GM21367 (cell line): ENCODE measurements around the gene MAGEC1.
"Not testable (repeated sequence)": the region's sequence is repeated elsewhere in the genome, so short reads cannot be mapped to it uniquely, and the experiment has no call there.

Source experiments
- ATAC-seq: cut with Tn5 transposase; IDR thresholded peaks from one replicate; pipeline ENCODE4 v1.9.1; 2021; ENCODE audit not compliant: unreplicated experiment

Gene MAGEC1, protein sequence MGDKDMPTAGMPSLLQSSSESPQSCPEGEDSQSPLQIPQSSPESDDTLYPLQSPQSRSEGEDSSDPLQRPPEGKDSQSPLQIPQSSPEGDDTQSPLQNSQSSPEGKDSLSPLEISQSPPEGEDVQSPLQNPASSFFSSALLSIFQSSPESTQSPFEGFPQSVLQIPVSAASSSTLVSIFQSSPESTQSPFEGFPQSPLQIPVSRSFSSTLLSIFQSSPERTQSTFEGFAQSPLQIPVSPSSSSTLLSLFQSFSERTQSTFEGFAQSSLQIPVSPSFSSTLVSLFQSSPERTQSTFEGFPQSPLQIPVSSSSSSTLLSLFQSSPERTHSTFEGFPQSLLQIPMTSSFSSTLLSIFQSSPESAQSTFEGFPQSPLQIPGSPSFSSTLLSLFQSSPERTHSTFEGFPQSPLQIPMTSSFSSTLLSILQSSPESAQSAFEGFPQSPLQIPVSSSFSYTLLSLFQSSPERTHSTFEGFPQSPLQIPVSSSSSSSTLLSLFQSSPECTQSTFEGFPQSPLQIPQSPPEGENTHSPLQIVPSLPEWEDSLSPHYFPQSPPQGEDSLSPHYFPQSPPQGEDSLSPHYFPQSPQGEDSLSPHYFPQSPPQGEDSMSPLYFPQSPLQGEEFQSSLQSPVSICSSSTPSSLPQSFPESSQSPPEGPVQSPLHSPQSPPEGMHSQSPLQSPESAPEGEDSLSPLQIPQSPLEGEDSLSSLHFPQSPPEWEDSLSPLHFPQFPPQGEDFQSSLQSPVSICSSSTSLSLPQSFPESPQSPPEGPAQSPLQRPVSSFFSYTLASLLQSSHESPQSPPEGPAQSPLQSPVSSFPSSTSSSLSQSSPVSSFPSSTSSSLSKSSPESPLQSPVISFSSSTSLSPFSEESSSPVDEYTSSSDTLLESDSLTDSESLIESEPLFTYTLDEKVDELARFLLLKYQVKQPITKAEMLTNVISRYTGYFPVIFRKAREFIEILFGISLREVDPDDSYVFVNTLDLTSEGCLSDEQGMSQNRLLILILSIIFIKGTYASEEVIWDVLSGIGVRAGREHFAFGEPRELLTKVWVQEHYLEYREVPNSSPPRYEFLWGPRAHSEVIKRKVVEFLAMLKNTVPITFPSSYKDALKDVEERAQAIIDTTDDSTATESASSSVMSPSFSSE

DNA sequence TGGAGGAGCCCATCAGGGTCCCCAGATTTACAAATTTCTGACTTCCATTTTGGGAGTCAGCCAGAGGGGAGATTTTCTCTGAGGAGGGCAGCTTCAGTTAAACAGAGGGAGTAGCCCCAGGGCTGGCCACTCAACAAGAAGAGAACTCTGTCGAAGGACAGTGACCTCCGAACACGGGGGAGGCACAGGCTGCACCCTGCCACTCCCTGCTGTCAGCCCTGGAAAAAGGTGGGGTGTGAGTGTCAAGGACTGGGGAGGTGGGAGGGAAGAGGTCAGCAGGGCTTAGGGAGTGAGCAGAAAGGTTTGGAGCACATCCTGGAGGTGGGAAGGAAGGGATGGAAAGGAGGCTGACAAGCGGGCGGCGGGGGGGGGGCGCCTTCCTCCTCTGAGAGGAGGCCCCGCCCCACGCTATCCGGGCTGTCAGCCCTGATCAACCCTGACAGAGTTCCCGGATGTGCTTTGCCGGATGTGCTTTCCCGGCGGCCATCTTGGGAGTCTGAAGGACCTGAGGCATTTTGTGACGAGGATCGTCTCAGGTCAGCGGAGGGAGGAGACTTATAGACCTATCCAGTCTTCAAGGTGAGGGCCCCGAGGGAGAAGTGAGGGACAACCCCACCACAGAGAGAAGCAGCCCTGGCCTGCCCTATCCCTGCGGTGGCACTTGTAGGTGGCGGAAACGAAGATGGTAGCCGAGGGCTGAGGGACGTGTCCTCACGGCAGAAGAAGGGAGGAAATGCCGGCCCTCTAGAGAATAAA lies at the start of gene MAGEC1:
MAGEC1 (plus strand) TSS at position 495 of the 756 bp plus-strand sequence. CDS start 1,179 bp downstream, outside the sequence.
- ATAC-seq: no peak

DNA sequence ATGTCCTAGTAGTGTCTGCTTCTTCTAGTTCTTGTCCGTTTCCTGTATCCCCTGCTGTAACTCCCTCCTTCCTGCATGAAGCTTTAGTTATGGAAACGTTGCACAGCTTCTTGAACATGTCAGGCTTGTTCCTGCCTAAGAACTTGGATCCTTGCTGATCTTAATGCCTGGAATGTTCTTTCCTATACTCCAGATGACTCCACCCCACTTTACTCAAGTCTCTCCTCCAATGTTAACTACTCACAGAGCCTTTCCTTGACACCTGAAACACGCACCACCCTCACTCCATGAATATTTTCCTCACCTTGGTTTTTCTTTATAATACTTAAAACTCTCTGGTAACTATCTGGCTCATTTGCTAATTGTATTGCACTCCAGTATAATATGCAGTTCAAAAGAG lies 46.2 kb upstream of the MAGEC1 start:
- no peak for ATAC-seq

DNA sequence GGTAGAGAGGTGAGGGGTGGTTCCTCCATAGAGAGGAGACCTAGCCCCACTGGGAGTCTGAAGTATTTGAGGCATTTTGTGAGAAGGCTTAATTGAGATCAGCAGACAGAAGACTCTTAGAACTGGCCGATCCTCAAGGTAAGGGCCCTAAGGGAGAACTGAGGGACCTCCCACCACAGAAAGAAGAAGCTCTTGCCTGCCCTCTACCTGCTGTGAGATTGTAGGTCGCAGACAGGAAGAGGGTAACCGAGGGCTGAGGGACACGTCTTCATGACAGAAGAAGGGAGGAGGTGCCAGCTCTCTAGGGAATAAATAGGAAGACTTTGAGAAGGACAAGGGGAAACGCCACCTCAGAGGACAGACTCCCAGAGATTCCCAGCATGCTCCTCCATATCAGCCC lies 24.1 kb upstream of the MAGEC1 start:
- no peak for ATAC-seq

DNA sequence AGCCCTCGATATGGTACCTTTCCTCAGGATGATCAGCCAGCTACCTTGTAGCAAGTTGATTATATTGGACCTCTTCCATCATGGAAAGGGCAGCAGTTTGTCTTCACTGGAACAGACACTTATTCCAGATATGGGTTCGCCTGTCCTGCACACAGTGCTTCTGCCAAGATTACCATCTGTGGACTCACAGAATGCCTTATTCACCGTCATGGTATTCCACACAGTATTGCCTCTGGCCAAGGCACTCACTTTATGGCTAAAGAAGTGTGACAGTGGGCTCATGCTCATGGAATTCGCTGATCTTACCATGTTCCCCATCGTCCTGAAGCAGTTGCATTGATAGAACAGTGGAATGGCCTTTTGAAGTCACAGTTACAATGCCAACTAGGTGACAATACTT lies 14.9 kb upstream of the MAGEC1 start:
- ATAC-seq: not testable (repeated sequence)

DNA sequence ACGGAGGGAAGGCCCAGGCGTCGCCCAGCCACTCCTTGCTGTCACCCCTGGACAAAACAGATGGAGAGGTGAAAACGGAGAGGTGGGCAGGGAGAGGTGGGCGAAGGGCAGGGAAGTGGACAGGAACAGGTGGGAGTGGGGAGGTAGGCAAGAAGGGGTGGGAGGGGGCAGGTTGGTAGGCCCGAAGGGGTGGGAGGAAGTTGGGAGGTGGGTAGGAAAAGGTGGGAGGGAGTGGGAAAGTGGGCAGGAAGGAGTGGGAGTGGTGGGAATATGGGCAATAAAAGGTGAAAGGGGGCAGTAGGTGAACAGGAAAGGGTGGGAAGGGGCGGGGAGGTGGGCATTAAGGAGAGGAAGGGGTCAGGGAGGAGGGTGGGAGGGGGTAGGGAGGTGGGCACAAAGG lies 9.0 kb upstream of the MAGEC1 start:
- ATAC-seq: no peak

DNA sequence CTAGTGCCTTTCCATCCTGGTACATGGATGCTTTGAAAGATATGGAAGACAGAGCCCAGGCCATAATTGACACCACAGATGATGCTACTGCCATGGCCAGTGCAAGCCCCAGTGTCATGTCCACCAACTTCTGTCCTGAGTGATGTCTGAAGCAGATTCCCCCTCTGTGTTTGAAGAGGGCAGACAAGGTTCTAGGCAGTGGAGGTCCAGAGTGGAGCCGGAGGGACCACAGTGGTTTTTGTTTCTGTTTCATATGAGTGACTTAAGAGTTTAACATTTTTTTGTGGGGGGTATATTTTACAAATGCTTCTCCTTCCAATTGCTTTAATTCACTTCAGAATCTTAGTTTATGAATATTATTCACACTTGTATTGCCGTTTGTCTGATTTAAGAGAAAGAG lies 6.0 kb upstream of the MAGEC1 start:
- no peak for ATAC-seq

DNA sequence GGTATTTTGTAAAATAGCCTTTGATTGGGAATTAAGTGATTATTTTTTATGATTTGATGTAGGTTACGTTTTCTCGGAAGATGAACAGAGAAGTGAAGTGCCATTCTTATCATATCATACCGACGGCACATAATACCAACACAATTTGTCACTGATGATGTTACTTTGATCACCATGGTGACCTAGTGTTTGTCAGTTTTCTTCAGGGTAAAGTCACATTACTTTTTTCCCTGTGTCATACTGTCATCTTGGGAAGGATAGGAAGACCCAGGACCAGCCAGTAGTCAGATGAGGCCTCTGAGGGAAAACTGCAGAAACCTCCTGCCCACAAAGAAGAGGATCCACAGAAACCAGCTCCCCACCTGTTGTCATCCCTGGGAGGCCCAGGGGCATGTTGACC lies 1.3 kb upstream of the MAGEC1 start:
- ATAC-seq: no peak

DNA sequence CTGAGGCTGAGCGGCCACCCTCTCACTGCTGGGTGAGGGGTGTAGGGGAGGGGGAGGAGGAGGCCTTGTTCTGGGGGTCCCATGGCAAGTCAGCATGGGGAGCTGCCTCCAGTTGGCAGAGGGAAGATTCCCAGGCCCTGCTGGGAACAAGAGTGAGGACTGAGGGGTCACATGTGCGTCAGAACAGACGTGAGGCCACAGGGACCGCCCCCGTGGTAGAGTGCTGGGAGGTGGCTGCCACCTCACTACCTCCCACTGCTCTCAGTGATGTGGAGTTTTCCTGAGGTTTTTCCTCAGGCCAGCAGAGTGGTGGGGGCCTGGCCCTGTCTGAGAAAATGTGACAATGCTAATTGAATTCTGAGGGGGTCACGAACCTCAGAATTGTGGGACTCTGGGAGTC lies 568 bp downstream of the MAGEC1 start:
- ATAC-seq: no peak

DNA sequence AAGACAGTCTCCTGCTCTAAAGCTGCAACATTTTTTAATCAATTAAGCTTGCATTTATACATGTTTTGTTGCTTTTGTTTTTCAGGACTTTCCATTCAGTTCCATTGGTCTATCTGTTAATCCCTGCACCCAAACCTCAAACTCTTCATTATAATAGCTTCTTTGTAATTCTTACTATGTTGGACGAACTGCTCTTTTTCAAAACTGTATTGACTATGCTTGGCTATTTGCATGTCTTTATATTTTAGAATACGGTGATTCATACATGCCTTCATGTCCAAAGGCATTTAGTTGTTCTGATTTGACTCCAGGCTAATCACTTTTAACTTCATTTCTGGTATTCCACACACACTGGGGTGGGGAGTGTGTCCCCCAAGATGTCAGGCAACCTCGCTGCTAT lies 14.1 kb downstream of the MAGEC1 start:
- ATAC-seq: no peak

DNA sequence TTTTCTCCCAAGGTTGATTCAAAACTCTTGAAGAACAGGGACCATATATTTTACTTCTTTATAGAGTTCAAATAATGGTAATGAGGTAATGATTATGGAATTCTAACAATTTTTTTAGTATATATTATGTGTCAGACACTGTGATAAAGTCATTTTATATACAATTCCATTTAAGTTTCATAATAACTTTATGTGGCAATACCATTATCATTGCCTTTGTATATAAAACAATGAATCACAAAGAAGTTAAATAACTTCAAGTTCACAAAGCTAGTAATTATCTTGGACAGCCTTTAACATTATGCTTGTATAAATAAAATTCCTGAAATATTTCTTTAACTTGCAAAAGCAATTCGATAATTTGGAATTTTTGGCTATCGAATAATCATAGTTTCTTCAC lies 20.6 kb downstream of the MAGEC1 start:
- ATAC-seq: no peak

DNA sequence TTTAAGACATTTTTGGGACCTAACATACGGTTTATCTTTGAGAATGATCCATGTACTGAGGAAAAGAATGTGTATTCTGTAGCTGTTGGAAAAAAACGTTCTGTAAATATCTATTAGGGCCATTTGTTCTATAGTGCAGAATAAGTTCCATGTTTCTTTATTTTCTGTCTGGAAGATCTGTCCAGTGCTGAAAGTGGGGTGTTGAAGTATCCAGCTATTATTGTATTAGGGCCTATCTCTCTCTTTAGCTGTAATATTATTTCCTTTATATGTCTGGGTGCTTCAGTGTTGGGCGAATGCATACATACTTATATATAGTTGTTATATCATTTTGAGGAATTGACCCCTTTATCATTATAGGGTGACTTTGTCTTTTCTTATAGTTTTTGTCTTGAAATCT lies 24.7 kb downstream of the MAGEC1 start:
- ATAC-seq: no peak

DNA sequence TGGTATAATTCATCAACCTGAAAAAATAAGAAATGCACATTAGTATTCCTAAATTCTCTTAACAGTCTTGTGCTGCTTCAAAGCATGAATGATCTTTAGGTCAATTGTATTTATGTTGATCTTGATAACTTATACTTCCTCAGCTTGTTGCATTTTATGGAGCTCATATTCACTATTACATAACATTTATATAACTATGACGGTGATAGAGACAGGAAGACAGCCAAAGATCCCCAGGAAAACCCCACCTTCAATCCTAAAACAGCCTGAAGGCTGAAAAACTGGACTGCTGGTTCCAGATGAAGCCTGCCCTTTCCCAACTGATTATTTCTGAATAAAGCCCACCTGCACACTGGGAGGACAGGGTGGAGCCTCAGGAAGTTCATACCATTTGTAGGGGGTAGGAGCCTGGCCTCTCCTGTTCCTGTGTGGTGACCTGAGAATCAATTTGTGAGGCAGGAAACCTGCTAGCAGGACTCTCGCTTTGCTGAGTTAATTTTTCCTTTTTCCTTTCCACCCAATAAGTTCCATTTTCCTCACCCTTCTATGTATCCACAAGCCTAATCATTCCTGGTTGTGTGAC lies 30.5 kb downstream of the MAGEC1 start:
- no peak for ATAC-seq

DNA sequence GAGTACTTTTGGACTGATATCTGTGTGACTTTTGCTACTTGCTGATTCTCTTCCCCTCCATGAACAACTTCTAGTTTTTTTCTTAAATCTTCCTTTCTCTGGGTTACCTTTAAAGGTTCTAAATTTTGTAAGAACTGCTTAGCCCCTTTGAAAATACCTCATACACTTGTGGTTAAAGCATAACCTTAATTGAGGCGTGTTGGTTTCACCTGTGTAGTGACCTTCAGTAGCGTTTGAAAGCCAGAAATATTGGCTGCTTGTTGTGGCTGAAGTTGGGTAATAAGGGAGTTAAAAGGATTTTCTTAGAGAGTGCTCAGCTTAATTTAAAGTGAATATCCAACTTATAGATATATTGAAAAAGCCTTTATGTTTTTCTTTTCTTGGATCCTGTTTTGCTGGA lies 32.0 kb downstream of the MAGEC1 start:
- ATAC-seq: no peak

DNA sequence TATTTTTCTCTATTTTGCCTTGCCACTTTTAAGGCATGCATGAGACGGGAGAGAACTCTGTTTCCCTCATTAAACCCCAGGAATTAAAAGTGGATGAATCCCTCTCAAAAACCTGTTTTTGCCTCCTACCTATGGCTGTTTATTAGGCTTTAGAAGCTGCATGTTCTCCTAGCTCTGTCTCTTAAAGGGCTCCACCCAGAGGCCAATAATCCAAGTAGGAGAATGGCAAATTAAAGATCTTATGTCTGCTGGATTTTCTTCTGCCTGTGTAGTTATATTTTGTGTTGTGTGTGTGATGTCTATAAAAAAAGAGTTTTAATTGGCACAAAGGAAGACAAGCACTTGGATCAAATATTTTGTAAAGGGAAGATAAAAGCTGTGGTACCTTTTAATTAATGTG lies 32.4 kb downstream of the MAGEC1 start:
- no peak for ATAC-seq

DNA sequence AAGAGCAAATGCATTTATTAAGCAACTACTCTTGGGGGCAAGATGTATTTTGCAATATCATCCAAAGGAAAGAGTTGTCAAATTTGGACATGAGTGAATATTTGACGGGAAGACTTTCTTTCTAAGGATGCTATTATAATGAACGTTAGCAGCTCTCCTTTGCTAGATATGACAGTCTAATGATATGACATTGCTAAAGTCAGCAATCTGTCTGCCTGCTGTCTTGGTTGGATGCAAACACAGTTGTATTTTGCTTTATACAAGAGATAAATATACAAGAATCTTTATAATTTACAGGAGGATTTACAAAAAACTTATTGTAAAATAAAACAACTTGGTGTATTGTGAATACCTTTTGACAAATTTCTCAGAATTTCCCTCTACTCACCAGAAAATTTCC lies 37.5 kb downstream of the MAGEC1 start:
- no peak for ATAC-seq

DNA sequence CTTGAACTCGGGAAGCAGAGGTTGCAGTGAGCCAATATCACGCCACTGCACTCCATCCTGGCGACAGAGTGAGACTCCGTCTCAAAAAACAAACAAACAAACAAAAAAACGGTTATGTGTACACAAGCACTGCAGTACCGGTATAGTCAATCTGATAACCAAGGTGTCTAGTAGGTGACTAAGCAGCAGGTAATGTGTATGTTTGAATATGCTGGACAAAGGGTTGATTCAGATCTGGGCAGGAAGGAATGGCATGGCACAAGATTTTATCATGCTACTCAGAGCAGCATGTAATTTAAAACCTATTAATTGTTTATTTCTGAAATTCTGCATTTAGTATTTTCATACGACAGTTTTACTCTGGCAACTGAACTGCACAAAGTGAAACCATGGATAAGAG lies 41.7 kb downstream of the MAGEC1 start:
- ATAC-seq: no peak

DNA sequence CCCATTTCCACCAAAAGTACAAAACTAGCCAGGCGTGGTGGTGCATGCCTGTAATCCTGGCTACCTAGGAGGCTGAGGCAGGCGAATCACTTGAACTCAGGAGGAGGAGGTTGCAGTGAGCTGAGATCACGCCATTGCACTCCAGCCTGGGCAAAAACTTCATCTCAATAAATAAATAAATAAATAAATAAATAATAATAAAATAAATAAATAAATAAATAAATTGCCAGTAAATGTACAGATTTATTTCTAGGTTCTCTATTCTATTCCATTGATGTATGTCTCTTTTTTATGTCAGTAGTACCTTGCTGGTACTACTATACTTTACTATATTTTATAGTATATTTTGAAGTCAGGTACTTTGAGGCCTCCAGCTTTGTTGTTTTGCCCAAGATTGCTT lies 43.7 kb downstream of the MAGEC1 start:
- no peak for ATAC-seq

DNA sequence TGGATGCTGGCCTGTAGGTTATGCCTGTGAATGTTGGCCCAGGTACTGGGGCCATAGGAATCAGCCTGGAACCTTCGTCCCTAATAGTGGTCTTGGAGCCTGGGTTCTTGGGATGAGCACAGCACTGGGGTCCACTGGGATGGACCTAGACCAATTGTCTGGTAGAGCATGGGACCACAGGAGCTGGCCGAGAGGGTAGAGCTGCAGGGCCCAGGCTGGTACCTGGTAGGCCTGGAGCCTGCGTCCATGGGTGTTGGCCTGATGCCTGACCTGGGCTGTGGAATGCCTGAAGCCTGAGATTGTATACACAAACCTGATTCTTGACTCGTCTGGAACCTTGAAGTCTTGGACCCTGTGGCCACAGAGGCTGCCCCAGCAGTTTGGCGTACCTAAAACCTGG lies 48.9 kb downstream of the MAGEC1 start:
- ATAC-seq: no peak

DNA sequence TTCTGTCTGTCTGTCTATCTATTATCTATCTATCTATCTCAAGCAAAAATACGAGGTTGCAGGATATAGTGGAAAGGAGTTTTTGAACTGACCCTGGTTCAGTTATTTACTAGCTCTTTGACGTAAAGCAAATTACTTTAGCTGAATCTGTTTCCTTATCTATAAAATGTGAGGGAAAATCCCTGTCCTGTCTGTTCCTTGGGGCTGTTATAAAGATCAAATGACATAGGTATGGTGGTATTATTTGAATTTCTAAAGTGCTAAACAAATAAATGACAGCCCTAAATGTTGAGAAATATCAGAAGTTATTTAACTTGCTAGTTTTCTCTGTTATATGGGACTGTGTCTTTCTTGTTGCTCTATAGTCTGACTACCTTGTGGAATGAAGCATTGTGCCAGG lies 55.0 kb downstream of the MAGEC1 start:
- no peak for ATAC-seq
